GM18526 (cell line): ENCODE measurements around the gene PTPRD.

ENCODE experiments used
- POLR2A ChIP-seq: IDR thresholded peaks from 3 replicates; pipeline ENCODE4 v1.6.1; 2011; ENCODE audit not compliant: insufficient read length; ENCODE audit errors: extremely low read depth

The PTPRD gene

GRCh38 chr9:10079284-10079964, 533.4 kb downstream of the PTPRD start:
- TF ChIP-seq POLR2A, result no peak

- no peak for TF ChIP-seq POLR2A
Measured at GRCh38 chr9:10071579-10071978, 541.2 kb downstream of the PTPRD start.

GRCh38 chr9:10062629-10063395, 550.0 kb downstream of the PTPRD start:
- no peak for TF ChIP-seq POLR2A

GRCh38 chr9:10059044-10059443, 553.8 kb downstream of the PTPRD start:
- no peak for TF ChIP-seq POLR2A

GRCh38 chr9:10055886-10056395, 556.9 kb downstream of the PTPRD start:
- no peak for TF ChIP-seq POLR2A

- TF ChIP-seq POLR2A, result no peak
Measured at GRCh38 chr9:10054456-10054855, 558.3 kb downstream of the PTPRD start.

- no peak for TF ChIP-seq POLR2A
Measured at GRCh38 chr9:10052916-10053315, 559.9 kb downstream of the PTPRD start.

GRCh38 chr9:10052181-10052580, 560.6 kb downstream of the PTPRD start:
- TF ChIP-seq POLR2A, result no peak

GRCh38 chr9:10050016-10050415, 562.8 kb downstream of the PTPRD start:
- TF ChIP-seq POLR2A, result no peak

GRCh38 chr9:10048994-10049393, 563.8 kb downstream of the PTPRD start:
- no peak for TF ChIP-seq POLR2A

- TF ChIP-seq POLR2A, result no peak
Measured at GRCh38 chr9:10045598-10045997, 567.2 kb downstream of the PTPRD start.

- no peak for TF ChIP-seq POLR2A
Measured at GRCh38 chr9:10041726-10042229, 571.0 kb downstream of the PTPRD start.

- no peak for TF ChIP-seq POLR2A
Measured at GRCh38 chr9:10036095-10036494, 576.7 kb downstream of the PTPRD start.

- no peak for TF ChIP-seq POLR2A
Measured at GRCh38 chr9:10032166-10032565, 580.6 kb downstream of the PTPRD start.

- no peak for TF ChIP-seq POLR2A
Measured at GRCh38 chr9:10026443-10026984, 586.3 kb downstream of the PTPRD start.

- TF ChIP-seq POLR2A, result no peak
Measured at GRCh38 chr9:10015755-10016154, 597.0 kb downstream of the PTPRD start.
